Measurements from ENCODE around the gene NPAS2.

NPAS2 gene

DNA sequence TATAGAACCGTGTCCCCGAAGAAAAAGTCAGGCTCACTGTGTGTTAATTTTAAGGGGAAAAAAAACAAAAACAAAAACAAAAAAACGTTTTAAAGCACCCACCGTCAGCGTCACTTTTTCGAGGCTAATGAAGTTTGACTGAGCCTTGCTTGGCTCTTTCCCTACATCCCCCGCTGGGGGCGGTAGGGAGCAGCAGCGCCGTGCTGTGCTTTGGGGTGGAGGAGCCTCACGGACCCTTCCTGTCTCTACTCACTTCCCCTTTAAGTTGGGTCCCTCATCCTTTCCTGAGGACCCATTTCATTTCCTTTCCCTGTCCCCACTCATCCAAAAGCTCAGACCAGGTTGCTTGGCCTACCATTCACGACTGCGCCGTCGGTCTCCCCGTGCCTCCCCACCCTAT, 99.4 kb downstream of the NPAS2 start:
- no peak for DNase-seq

DNA sequence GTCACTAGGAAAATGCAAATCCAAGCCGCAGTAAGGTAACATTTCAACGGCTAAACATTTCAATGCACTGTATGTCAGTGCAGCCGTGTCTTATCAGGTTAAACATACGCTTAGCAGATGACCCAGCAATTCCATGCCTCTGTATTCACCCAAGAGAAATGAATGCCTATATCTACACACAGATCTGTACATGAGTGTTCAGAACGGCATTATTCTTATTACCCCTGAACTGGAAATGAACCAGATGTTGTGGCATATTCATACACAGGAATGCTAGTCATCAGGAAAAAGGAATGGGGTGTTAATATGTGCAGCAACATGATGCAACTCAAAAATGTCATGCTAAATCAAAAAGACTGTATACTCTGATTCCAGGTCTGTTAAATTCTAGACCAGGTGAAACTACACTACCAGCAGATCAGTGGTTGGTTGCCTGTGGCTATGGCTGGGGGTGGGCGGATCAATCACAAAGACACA, 101.8 kb downstream of the NPAS2 start:
- DNase-seq: no peak

DNA sequence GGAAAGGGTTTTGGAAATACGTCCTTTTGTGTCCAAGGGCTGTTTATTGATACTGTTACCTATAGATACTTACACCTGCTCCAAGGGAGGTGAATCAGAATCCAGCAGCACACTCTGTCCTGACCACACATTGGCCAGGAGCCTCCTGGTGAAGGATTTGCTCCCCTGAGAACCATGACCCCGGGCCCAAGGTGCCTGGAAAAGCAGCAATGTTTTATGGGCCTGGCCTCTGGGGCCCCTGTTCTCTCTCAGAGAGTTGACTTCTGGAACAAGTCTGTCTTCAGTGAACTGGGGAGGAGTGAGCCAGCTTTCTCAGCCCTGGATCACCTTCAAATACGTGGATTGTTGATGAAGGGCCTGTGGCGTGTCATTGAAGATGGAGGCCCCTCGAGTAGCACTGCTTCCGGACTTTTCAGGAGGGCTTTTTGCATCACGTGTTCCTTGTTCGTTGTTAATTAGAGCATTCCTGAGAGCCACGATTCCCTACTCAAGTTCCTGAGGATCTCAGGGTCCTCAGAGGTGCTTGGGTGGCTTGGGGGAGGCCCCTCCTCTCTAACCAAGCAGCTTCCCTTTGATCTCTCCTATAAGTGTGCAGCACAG, 103.6 kb downstream of the NPAS2 start:
- no peak for DNase-seq

DNA sequence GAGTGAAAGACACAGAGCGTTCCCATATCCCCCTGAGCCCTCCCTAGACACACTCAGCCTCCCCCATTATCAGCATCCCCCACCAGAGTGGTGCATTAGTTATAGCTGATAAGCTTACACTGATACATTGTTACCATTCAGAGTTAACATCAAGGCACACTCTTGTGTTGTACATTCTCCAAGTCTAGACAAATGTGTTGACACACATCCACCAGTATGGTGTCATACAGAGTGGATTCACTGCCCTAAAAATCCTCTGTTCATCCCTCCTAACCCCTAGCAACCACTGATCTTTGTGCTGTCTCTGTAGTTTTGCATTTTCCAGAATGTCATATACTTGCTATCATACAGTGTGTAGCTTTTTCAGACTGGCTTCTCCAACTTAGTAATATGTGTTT, 104.2 kb downstream of the NPAS2 start:
- no peak for DNase-seq

DNA sequence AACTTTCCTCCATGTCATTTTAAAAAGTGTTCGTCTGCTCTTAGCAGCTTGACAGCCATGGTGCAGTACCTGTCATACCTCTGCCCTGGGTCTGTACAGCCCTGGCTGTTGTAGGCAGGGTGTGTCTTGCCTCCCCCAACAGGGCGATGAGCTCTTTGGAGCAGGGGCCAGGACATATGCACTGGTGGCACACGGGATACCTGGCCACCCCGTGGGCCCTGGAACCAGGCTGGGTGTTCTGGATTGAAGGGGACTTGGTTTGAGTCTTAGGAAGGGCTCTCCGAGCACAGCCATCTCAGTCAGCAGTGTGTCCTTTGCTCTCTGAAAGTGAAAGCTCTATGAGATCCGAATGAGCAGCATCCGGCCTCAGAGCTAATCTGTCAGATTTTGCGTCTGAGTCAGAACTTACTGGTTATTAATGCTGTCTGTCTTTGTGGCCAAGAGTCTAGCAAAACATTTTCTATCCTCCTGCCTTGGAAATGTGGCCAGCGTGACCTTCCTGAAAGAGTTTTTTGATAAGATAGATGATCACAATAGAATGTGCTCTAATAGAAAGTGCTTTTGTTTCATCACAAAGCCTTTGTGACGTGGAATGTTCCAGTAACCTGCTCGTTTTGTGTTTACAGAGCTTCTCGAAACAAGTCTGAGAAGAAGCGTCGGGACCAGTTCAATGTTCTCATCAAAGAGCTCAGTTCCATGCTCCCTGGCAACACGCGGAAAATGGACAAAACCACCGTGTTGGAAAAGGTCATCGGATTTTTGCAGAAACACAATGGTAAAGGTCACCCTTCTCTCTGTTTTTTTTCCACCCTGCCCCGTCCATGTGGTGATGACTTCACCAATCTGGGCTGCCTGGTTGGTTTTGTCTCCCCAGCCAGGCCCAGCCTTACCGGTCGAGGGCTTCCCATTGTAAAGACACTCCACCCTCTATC, 104.8 kb downstream of the NPAS2 start:
- DNase-seq: peak; percentile 31

DNA sequence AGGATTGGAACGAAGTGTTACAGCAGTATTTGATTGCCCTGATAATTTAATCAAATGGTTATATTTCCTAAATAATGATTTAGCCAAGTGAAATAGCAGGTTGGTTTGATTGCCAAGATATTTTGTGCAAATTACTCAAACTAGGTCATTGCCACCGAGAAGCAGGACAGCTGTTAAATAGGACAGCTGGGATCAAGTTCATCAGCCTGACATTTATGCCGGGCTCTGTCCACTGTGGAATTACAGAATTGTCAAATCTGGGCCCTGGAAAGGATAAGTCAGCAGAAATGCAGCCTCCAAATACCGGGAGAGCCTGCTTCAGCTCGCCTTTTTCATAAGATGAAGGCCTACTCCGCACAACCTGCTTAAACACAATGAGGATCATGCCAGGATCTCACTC, 108.3 kb downstream of the NPAS2 start:
- no peak for DNase-seq

DNA sequence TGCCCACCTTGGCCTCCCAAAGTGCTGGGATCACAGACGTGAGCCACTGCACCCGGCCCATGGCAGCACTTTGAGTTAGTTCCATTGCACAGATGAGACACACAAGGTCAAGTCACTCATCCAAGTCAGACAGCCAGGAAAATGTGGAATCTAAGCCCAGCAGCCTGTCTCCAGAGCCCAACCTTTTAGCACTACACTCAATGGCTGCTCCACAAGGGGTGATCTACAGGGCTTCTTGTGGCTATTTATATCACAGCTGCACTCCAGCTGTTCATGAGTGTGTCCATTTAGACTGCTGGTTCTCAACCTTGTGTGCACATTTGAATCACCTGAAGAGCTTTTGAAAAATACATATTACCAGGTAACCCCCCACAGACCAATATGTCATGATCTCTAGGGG, 109.2 kb downstream of the NPAS2 start:
- DNase-seq: no peak

DNA sequence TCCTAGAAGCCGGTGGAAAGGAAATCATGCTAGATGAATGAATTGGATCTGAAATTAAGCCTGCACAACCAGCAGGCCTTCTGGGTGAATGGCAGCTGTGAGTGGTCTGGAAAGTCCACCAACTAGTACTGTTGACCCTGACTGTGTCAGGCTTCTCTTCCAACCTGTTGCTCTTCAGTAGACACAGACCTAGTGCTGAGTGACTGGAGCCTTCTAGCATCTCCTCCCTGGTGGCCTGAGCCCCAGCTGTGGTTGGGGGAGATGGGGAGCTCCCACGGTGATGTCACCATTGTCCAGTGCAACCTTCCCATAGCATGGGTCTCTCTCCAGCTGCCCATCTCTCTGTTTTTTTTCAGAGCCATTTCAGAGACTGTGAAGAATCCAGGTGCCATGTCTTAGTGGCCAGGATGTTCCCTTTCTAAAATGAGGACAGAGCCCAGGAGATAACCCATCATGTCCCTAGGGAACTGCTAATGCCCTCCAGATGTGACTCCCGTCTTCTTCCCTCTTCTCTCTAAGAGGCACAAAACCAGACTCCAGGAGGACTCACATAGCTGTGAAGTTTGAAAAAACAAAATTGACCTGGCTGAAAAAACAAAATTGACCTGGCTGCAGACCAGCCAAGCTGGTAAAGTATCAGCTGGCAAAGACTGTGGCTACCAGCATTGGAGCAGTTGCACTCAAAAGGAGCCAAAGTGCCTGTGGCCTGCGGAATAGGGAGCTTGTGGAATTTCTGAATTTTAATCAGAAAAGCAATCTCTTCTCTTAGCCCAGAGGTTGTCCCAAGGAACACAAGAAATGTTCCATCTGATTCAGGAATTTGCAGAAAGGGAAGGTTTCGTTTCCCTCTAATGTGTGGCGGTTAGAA, 114.8 kb downstream of the NPAS2 start:
- DNase-seq: no peak

DNA sequence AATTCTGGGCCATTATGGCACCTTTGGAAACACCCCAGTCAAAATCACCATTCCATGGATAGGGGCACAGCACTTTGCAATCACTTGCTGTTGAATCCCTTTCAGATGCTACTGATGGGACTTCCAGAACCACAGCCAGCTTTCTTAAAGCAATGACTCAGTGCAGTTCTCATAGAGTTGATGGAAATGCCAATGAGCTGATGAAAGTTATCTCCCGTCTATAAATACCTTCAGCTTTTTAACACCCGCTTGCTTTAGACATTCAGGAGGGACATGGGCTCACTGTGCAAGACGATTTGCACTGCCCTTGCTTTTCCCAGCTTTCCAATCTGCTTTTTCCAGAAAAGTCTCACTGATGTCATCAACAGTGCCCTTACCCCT, 115.4 kb downstream of the NPAS2 start:
- no peak for DNase-seq

DNA sequence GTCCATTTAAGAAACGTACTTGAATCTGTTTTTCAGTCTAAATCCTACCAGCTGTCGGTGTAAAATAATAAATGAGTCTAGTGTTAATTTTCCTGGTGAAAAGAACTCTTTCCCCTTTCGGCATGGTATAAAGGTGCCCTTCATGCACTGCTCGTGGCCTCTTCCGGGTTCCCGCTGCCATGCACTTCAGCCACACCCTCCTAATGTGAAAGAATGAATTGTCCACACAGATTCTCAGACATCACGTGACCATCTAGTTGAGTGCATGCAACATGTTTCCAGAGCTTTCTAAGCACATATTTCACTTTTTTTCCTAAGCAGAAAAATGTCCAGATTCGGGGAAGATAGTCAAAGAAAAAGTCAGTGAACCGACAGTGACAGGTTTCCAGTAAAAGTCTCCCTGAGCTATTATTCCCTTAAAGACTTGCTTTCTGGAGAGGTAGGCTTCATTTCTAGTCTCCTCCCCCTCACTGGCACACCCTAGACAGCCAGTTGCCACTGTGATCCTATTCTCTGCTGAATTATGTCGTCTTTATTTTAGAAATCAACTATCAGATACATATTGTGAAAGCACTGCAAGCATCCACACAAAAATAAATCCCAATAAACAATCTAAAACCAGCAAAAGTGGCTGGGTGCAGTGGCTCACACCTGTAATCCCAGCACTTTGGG, 116.3 kb downstream of the NPAS2 start:
- no peak for DNase-seq

DNA sequence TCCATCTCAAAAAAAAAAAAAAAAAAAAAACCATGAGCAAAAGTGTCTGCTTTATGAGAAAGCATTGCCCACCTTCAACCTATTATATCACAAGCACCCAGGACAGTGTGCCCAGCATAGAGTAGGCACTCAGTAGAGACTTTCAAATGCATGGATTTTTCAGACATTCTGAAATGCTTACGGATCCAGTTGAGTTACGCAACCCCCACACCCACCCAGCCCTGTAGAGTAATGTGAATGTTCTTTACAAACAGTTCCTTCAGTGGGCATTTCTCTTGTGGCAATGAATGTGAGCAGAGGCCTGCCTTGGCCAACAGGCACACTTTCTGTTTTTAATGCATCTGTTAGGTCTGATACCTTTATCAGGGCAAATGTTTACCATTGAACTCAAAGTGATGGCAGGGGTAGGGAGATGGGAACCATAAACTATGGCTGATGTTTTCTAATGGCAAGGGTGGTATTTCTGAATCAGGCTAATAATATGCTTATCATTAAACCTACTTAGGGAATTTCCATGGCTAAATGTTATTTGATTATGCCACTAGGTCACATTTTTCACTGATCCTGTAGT, 117.1 kb downstream of the NPAS2 start:
- DNase-seq: no peak

DNA sequence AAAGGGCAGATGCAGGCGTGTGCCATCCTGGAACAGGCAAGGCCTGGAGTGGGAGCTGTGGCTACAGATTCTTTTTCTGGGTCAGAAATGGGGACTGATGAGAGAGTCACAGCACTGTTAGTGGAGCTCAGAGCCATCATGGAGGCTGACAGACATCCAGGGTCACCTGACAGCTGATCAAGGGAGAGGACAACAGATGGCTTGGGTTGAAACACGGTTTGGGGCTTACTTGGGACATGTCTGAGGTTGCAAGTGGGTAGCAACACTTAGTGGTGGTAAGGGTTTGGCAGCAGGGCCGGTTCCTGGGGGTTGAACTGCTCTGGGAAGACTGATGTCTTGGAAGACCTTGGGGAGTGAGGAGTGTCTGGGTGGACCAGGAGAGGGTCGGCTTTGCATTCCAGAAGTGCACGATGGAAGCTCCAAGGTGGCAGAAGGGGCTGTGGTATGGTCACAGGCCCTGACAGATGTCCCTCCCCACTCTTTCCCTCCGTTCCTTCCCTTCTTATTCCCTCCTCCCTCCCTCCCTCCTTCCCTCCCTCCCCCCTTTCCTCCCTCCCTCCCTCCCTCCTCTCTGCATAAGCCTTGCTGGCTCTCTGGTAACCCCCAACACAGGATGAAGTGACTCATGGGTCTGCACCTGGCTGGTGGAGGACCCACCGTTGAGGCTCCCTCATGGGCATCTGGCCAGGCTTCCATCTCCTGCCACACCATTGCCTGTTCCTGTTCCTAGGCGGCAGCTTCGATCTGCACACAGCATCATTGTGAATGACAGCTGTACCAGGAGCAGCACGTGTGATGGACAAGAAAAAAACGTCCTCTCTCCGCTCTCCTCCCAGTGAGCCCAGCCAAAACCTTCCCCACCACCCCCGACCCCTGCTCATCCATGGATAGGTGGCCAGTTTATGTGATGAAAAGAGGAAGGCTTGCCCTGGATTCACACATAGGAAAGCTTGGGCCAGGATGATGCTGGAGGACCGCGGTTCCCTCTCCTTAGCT, 118.4 kb downstream of the NPAS2 start:
- DNase-seq: no peak

DNA sequence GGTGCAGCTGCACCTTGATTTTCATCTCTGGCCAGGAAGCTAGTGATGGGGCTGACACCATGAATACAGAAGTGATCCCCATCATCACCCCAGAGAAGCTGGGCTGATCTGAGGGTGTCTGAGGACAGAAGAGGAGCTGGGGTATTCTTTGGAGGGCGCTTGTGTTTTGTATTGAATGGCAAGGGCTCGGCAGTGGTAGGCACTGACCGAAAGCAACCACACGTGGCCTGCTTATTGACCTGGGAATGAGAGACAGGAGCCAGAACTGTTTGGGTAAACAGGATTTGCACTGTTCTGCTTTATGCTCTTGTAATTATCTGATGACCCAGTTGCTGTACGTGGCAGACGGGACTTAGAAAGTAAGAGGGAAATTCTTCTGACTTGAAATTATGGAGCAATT, 119.5 kb downstream of the NPAS2 start:
- DNase-seq: no peak

DNA sequence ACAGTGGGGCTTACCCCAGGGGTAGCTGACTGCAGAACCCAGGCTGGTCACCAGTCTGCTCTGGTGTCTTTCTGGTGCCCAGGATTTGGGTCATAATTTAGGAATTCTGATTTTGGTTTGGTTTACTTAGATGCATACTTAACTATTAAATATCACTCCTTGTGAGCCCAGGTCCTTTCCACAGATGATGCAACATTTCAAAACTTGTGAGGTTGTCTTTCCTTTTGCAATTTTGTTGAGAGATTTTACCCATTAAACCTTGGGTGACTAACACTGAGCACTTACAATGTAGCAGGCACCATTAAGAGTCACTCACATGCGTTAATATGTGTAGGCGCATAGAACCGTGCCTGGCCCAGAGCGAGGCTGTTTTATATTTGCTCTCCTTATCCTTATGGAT, 120.3 kb downstream of the NPAS2 start:
- DNase-seq: no peak

DNA sequence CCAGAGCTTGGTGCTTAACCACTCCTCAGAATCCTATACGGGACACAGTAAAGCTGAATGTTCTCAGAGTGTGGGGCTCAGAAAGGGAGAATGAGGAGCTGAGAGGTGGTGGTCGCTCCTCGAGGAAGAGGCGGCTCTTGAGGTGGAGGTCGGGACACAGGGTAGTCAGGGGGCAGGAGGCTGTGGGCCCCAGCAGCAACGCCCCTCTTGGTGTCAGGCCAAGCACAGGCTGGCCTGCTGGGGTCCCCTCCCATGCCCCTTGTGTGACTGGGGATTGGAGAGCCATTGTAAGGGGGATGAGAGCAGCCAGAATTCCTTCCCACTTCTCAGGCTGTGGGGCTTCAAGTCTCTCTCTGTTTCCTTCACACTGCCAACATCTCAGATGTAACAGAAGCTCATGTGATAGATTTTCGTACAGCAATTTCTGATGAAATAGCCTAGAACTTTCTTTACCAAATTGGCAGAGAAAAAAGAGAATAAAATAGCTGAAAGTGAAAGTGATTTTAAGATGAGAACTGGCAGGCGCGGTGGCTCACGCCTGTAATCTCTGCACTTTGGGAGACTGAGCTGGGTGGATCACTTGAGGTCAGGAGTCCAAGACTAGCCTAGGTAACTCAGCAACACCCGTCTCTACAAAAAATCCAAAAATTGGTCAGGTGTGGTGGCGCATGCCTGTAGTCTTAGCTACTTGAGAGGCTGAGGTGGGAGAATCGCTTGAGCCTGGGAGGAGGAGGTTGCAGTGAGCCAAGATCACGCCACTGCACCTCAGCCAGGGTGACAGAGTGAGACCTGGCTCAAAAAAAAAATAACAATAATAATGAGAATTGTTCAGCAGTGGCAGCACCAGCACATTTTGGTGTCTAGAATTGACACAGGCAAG, 121.1 kb downstream of the NPAS2 start:
- DNase-seq: peak; percentile 9

DNA sequence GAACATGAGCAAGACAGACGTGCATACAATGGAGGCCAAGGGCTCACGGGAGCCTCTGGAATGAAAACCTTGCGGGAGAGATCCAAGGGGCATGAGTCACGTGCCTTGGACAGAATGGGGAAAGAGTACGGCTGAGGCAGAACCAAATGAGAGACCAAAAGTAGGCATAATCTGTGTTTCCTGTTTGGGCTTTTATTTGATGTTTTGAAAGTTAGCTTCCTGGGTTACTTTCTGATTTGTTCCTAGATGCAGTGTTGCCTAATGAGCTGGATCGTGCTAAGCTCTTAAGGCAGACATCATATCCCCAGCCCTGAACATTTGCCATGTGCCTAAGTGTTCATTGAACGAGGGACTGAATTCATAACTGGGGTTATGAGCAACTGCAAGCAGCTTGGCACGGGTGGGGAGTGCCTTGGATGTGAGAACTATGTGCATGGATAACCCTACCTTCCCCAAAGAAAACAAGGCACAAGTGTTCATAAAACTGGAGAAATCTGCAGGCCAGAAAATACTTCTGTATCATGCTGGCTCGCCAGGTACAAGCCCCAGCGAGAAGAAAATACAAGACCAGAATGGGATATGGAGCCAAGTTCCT, 121.8 kb downstream of the NPAS2 start:
- no peak for DNase-seq

DNA sequence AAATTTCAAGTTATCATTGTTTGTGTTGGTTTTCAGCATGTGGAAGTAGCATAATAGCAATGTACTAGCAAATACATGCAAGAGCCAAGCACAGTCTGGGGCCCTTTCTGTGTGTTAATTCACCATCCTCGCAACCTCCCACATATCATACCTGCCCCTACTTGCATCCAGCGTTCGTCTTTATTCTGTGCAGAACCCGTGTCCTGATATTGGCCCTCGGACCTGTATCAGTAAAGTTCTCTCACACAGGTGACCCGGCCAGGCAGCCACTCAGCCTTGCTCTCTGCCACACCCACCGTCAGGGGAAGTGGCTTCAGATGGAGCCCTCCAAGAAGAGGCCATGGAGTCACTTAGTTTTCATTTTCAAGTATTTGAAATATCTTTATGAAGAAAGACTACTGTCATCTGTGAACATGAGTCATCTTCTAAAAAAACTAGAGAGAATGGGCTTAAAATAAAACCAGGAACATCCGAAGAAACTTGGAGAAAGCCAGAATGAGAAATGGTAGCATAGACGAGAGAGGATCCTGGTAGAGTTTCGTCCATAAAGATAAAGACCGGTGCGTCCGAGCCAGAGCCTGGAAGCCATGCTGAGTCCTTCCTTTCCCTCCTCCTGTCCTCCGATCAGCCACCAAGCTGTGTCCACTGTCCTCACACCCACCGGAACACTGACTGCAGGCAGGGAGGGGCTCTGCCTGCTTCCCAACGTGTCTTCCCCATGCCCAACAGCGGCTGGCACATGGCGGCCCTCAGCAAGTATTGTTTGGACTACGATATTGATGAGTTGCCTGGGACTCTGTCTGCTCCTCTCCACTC, 124.9 kb downstream of the NPAS2 start:
- DNase-seq: no peak

DNA sequence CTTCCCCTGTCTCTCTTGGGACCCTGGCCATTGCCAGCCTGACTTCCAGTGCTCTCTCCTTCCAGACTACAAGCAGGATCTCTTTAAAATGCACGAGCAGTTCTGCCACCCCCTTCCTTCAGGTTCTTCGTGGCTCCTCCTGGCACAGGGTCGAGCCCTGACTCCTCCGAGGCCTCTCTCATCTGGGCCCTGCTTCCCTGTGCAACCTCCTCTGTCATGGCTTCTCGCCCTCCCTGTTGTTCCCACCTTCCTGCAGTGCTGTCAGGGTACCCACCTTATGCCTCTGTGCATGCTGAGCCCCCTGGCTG, 125.4 kb downstream of the NPAS2 start:
- DNase-seq: no peak
